NCI-H526 treated with DMSO at 0.1 percent for 48 hours (cell line): Measurements from ENCODE around the gene PDE8A.
"Not testable (repeated sequence)": the region's sequence is repeated elsewhere in the genome, so short reads cannot be mapped to it uniquely, and the experiment has no call there.

ENCODE experiments used
- DNase-seq: peaks from one replicate; lab custom pipeline; 2025; lab: John Stamatoyannopoulos, UW

PDE8A gene

DNA sequence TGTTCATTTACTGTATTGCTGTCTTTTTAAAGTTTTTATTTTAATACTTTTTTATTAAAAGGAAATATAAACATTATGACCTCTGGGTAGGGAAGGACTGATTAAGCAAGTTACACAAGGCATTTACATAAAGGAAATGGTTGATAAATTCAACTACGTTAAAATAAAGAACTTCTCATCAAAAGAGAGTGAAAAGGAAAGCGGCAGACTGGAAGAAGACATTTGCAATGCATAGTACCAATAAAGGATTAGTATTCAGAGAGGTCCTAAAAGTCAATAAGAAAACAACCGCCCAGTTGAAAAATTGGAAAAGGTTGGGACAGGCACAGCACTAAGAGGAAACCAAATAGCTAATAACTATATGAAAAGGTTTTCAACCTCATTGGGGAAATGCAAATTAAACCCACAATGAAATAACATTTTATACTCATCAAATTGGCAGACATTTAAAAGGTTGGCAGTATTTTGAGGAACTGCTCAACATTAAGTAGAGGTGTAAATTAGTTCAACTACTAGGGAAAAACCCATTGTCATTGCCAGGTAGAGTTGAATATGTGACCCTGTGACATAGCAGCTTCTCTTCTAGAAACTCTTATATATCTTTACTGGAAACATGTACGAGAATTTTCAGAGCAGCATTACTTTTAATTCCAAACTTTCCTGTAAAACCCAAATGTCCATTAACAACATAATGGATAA lies 9.5 kb downstream of the PDE8A start:
- DNase-seq: no peak

DNA sequence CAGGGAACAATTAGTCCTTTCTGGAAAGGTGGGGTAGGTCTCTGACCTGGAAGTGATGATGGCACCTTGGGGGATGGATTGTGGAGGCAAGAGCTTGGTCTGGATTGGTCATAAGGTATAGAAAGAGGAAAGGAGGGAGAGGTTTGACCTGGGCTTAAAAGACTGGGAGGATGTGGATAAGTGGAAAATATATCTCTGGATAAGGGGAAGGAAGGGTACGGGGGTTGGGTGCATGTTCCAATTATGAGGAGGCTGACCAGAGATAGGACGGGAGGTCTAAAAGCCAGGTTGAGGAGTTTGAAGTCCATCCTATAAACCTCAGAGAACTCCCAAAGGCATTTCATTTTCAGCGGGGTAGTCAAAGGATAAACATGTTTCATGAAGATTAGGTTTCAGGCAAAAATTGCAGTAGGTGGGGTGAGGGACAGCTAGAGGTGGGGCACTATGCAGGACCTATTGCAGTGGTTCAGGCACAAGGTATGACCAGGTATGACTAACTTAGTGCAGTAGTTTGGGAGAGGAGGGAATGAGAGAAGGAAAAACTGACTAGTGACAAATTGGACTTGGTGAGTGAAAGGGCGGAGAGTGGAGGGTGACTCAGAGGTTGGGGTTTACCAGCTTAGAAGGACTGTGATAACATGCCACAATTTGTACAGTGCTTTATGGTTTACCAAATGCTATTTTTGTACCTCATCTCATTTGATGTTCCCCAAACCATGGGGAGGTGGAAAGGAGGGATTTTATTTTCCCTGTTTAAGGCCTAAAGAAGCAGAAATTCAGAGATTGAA lies 10.7 kb downstream of the PDE8A start:
- DNase-seq: no peak

DNA sequence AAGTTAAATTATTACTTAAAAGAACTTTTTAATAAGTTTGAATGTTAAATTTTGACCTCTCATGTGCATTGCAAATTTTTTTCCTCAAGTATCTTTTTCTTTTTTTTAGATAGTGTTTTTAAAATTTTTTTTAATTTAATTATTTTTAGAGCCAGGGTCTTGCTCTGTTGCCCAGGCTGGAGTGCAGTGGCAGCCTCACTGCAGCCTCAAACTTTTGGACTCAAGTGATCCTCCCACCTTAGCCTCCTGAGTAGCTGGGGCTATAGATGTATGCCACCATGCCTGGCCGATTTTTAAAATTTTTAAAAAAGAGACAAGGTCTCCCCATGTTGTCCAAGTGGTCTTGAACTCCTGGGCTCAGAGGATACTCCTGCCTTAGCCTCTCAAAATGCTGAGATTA lies 14.4 kb downstream of the PDE8A start:
- no peak for DNase-seq

DNA sequence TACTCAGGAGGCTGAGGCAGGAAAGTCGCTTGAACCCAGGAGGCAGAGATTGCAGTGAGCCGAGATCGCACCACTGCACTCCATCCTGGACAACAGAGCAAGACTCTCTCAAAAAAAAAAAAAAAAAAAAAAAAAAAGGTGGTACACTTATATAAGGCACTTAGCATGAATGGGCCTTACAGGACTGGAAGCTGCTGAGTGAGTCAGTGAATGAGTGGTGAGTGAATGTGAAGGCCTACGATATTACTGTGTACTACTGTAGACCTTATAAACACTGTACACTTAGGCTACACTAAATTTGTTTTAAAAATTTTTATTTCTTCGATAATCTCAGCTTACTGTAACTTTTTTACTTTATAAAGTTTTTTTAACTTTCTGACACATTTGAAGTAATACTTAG lies 15.1 kb downstream of the PDE8A start:
- DNase-seq: not testable (repeated sequence)

DNA sequence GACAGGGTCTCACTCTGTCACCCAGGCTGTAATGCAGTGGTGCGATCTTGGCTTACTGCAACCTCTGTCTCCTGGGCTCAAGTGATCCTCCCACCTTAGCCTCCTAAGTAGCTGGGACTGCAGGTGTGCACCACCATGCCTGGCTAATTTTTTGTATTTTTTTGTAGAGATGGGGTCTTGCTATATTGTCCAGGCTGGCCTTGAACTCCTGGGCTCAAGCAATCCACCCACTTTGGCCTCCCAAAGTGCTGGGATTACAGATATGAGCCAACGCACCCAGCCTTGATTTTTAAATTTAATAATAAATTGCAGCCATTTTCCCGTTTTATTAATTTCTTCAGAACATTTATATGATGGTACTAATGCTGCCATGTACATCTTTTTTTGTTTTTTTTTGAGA lies 15.6 kb downstream of the PDE8A start:
- DNase-seq: not testable (repeated sequence)

DNA sequence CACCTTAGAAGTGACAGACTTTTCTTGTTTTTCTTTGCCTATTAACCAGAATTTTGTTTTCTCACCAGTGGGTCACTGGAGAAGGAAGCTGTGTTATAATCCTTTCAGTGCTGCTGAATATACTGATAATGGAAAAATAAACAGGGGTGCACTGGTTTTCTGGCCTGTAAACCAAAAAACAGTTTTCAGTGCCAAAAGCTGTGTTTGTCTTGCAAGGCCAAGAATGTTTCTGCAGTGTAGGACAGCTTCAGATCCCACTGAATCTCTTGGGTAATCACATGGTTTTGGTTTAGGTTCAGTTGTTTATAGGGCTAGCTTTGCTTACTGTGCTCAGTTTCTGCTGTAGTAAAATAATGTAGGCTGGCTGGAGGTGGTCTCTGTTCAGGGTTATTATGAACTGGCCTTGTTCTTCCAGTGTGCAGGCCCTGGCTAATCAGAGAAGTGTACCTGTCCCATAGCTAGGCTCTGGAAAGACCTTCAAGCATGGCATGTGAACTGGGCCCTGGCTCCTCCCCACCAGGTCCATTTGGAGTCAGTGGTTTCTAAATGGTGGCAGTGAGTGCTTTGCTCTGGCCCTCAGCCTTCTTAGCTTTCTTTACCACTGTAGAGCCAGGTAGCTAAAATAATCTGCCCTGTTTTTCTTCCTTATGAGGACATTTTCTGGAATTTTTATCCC lies 18.7 kb downstream of the PDE8A start:
- DNase-seq: no peak

DNA sequence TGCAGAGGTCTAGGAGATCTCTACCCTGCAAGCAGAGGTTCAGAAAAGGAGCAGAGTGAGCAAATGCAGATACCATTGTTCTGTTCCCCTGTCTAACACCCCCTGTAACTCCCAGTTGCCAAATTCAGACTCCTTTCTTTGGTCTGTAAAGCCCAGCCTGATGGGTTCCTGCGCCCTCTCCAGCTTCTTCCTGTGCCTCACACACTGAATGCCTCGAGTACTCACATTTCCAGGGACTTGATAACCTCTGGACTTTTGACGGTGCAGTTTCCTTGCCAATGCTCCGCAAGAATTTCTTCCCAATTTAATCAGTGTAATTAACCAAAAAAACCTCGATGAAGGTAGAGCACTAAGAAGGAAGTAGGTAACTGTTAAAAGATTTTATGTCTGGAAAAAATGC lies 19.3 kb downstream of the PDE8A start:
- DNase-seq: no peak

DNA sequence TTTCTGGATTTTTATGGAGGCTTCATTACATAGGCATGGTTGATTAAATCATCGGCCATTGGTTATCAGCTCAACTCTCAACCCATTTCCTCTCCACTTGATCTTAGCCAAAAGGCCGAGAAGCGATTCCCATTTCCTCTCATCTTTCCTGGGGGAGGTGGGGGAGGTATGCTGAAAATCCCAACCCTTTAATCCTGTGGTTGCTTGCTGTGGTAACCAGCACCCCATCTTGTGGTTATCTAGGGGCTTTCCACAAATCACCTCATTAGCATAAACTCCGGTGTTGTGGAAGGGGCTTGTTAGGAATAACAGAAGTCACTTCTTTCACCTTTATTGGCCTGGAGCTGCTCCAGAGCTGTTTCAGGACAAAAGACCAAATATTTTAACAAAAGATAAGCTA lies 20.9 kb downstream of the PDE8A start:
- no peak for DNase-seq

DNA sequence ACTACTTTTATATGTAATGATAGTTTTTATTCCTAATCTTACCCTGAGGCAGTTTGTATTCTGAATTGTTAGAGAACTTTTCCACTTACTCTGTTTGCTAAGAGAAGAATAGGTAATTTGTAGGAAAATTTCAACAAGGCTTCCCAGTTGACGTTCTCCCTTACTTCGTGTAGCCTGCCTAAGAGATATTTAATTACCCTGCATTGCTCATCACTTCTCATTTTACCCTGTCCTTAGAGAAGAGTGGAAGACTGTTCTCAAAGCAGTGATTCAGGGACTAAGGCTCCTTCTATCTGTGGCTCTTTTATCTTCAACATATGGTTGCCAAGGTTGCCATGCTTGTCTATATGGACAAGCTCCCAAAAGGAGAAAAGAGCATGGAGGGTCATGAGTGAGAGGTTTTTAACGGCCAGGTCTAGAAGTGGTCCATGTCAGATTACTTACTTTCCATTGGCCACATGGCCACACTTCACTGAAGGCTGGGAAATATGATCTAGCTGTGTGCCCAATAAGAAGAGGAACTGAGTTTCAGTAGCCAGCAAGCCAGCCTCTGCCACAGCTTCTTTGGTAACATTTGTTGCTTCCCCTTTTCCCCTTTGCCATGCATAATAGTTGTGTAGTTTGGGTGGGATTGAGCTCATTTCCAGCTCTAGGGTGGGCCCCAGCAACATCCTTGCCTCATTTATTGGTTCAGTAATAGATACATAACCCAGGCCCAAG lies 22.1 kb downstream of the PDE8A start:
- DNase-seq: no peak

DNA sequence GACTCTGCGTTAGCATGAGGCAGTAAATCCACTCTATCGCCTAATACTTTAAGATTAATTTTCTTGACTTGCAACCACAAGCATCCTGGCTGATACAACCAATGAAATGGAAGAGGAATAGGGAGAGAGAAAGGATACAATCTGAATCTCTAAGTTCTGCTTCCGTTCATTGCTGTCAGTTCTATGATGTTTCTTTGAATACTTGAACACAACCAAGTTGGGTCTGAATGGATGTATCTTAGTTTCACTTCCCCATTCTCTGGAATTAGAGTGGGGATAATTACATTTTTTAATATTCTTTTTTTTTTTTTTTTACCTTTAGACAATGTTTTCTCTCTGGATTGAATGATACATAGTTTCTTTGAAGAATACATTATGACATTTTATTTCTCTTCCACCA lies 22.9 kb downstream of the PDE8A start:
- DNase-seq: no peak

DNA sequence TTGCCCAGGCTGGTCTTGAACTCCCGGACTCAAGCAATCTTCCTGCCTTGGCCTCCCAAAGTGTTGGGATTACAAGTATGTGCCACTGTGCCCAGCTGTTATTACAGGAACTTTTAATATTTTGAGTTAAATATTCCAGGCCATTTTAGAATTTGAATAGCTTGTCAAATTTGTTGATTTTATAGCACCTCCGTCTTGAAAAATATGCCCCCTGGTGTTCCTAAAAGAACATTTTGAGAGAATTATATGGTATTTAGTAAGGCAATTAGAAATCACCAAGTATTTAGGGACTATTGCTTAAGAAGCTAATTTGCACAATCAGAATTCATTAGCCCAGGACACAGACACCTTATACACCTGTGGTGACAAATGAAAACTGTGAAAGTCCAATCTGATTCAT lies 23.7 kb downstream of the PDE8A start:
- DNase-seq: no peak

DNA sequence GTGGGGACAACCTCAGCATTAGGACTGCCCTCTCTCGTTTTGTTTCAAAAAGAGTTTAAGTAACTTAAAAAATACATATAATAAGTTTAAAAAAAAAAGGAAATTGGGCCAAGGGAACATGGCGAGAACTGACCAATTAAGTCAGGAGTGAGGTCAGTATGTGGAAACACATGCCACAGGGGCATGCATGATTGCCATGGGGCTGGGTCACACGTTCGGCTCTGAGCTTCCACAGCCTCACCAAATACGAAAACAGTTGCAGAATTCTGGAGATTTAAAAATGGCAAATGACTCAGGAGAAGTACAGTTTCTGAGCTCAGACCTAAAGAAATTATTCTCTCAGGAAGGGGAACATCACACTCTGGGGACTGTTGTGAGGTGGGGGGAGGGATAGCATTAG lies 24.1 kb downstream of the PDE8A start:
- no peak for DNase-seq

DNA sequence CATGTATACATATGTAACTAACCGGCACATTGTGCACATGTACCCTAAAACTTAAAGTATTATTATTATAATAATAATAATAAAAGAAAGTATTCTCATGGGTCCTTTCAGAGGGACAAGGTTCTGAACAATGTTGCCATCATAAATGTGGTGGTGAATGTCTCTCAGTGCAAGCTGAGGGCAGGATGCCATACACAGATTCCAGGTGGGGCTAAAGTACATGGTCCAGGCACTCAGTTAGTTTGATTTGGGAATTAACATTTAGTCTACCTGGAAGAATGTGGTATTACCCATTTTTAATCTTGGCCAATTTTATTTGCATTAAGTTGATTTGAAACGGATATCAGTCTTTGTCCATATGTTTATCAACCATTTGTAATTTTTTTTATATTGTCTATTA lies 24.5 kb downstream of the PDE8A start:
- no peak for DNase-seq

DNA sequence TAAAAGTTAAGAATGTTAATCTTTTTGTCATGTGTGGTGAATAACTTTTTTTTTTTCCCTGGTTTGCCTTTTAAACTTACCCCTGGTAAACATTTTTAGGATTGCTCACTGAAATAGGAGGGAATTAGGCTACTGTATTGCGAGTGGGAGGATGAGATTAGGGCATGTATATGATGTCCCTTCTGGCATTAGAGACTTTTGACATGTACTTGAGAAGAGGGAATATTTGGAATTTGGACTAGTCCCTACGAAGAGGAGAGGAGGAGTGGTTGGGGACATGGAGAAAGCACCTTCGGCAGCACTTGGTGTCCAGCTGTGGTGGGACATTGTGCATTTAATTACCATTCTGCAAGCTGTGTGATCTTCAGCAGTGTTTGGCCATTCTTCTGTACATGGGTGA lies 25.0 kb downstream of the PDE8A start:
- DNase-seq: no peak

DNA sequence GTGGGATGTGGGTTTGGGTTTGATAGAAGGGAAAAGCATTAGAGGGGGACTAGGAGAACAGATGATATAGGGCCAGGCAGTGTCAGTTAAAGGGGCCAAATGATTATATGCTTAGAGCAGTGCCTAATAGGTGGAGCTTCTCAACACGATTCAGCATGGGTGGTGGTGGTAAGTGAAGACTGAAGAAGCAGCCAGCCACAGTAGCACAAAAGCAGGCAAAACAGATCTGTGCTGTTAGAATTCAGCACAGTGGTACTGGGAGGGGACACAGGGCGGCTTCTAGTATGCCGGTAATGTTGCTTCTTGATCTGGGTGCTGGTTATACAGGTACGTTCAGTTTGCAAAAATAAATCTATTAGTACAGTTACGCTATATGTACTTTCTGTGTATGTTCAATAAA lies 25.5 kb downstream of the PDE8A start:
- DNase-seq: no peak

DNA sequence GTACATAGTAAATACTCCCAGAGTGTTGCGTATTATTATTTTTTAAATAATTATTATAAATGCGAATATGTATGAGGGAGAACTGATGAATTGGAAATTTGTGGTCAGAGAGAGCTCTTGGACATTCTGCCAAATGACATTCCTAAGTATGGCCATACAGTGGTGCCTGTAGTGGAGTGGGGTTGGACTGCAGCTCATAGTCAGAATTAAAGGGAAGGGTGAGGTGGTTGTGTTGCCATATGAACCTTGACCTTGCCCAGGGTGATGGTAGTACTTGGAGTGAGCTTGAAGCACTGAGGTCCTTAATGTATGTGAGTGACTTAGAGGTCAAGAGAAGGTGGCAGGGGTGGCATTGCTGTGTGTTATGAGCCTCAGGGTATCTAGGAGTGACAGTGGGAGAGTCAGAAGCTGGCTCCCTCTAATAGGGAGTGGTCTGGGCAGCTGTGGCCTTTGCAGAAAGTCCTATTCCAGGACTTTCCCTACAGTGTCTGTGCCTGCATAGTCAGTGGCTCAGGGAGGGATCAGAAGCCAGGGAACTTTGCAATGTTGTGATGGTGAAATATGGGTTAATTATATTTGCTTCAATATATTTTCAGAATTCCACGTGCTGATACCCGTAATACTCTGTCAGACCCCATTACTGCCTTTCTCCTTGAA lies 26.2 kb downstream of the PDE8A start:
- DNase-seq: no peak

DNA sequence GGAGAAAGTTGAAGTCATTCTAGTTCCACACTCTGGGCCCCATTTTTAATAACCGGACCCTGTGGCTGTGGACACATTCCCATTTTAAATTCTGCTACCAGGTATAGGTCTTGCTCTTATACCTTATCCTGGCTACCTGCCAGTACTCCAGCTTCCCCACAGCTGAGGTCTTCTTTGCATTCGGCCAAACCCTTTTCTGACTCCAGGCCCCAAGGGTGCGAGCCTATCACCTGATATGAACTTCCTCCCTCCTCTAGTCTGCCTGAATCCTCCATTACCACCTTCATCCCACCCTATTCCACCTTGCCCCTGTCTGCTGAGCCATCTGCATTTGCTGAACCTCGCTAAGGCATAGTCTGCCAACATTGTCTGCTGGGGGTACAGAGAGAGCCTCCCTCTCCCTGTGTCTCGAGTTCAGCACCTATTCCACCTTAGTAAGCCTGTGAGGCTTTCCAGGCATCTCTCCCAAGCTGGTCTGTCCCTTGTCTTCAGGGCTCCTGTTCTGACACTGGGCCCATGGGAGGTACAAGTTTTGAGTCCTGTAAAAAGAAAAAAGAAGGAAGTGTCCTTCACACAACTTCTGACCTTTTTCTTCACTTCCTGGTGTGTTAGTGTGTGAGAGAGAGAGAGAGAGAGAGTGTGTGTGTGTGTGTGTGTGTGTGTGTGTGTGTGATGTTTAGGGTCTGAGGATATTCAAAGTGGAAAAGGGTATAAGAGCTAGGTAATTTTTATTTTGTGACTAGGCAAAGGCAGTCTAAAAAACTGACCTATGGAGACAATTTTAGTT lies 27.0 kb downstream of the PDE8A start:
- peak; percentile 22 for DNase-seq

DNA sequence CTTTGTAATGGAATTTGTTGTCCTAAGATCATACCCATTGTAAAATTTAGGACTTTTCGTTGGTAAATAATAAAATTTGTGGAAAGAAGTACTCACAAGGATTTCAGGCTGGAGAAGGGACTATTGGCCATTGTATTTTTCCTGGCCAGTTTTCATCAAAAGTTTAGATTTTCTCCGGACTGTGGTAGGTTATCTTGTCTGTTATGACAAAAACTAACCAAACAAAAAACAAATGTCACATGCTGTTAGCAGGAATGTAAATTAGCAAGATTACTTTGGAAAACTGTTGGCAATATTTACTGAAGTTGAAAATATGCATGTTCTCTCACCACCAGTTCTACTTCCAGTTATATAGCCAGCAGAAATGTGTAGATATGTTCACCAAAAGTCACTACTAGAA lies 27.8 kb downstream of the PDE8A start:
- DNase-seq: no peak

DNA sequence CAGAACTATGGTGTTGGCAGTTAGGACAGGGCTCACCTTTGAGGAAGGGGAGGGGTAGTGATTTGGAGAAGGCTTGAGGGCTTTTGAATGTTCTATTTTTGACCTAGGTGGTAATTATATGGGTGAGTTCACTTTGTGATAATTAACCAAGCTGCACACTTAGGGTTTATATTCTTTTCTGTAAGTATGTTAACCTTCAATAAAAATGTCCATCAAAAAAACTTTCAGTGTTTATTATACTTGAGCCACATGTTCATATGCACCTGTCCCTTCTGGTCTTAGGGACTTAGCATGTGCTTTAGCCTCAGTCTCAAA lies 28.4 kb downstream of the PDE8A start:
- no peak for DNase-seq

DNA sequence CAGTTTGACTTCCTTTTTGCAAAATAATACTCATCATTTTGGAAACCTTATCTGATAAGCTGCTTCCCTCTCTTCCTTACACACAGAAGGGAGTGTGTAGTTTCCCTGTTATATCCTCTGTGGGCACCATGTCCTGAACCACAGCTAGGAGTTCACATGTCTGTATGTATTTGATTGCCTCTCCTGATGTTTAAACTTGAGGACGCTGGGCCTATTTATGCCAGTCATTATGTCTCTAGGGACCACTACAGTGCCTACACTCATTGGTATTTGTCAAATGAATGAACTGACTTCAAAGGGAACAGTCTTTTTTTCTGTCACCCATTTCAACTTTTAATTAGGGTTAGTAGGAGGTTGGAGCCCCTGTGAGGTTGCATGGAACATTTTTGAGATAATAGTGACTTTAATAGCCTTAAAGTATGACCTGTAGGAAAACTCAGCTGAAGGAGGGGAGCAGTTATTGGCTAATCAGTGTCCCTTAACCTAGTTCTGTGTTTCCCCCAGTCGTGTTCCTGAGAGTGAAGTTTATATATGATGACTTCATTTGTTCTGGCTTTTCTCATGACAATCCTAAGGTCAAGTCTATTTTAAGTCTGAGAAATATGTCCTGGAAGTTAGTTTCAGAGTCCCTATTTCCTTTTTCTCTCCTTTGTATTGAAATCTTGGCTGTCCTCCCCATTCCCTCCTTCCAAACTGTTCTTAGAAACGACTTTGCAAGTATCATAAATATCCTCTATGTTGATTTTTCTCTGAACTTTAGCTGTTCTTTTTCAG lies 28.9 kb downstream of the PDE8A start:
- peak; percentile 31 for DNase-seq

DNA sequence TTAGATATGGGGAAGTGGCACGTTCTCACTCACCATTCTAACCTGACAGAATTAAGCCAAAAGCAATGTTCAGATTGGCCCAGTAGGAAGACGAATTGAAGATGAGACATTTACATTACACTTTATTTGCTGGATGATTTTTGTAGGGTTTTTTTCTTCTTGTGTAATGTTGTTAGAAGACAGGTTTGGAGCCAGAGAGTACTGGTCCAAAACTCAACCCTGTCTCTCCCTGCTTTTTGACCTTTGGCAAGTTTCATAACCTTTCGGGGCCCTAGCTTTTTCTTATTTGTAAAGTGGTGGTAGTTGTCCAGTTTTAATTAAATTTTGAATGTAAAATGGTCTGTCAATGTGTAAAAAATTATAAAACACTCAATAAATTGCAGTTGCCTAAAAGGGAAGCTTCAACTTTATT lies 29.5 kb downstream of the PDE8A start:
- no peak for DNase-seq
